OCI-LY1 (cell line): ENCODE results near the gene LCN2.

Source experiments
- EZH2 ChIP-seq: fragments of 200-600 bp; sonication (generic), shearing (Covaris generic); IDR thresholded peaks from 2 replicates; pipeline ENCODE4 v1.8.0; 2017; ENCODE audit warnings: borderline replicate concordance, mixed run types, mild to moderate bottlenecking, antibody characterized with exemption, low read length, moderate library complexity, mixed read lengths
- TF ChIP-seq, protein P1 (sequence below): fragments of 200-600 bp; sonication (generic), shearing (Covaris generic); IDR thresholded peaks from 2 replicates; pipeline ENCODE4 v1.5.1; 2017; ENCODE audit warnings: mild to moderate bottlenecking, antibody characterized with exemption, low read length, moderate library complexity, mixed read lengths

DNA sequence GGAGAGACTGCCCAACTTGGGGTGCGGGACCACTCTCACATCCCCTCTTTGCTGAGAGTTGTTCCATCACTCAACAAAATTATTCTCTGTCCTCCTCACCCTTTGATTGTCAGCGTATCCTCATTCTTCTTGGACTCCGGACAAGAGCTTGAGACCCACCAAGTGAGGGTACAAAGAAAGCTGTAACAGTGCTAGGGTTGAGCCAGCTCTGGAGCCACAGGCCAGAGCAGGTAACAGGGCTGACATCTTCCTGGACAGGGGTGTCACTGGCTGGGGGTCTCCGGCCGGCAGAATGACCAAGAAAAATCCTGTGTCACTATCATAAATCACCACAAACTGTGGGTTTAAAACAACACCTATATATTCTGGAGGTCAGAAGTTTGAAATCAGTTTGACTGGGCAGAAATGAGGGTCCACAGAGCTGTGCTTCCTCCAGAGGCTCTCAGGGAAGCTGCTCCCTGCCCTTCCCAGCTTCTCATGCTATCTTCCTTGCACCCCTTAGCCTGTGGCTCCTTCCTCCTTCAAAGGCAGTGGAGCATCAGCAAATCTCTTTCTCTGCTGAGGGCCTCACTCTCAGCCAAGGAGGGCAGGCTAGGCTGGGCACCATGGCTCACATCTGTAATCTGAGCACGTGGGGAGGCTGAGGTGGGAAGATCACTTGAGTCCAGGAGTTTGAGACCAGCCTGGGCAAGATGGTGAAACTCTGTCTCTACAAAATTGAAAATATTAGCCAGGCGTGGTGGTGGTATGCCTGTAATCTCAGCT is 6.7 kb downstream of the LCN2 start:
- TF ChIP-seq EZH2 = no peak
- TF ChIP-seq, protein P1, sequence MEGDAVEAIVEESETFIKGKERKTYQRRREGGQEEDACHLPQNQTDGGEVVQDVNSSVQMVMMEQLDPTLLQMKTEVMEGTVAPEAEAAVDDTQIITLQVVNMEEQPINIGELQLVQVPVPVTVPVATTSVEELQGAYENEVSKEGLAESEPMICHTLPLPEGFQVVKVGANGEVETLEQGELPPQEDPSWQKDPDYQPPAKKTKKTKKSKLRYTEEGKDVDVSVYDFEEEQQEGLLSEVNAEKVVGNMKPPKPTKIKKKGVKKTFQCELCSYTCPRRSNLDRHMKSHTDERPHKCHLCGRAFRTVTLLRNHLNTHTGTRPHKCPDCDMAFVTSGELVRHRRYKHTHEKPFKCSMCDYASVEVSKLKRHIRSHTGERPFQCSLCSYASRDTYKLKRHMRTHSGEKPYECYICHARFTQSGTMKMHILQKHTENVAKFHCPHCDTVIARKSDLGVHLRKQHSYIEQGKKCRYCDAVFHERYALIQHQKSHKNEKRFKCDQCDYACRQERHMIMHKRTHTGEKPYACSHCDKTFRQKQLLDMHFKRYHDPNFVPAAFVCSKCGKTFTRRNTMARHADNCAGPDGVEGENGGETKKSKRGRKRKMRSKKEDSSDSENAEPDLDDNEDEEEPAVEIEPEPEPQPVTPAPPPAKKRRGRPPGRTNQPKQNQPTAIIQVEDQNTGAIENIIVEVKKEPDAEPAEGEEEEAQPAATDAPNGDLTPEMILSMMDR = no peak
